ENCODE results near the gene PCBP2. TPM values are rescaled to one million over a fixed set of nuclear protein-coding genes. Genes with fewer than 3 reads are reported as not detected.

Gene PCBP2
- total and polyA plus RNA-seq, 2 experiments from 2014 or later: 100 to 143 TPM

- no peak for DNase-seq
- Histone ChIP-seq H3K27ac (peak overlapping the region; percentile 92; the same call in 1 of the 2 replicates), H3K27me3 (replicated peaks; ENCODE audit: insufficient read depth) (no peaks in the 10 kb centered on the region), H3K36me3 (ENCODE audit: low read depth) (peaks cover 53% of the 10 kb centered on the region), H3K9me2 (ENCODE audit: insufficient read depth) (no peaks in the 10 kb centered on the region), H3K4me3 (peak overlapping the region; percentile 99), H3K4me1 (ENCODE audit: insufficient read depth) (peaks cover 14% of the 10 kb centered on the region), H3K9me3 (ENCODE audit: low read depth) (no peaks in the 10 kb centered on the region), H3K4me2 (ENCODE audit: unreplicated experiment) (peak overlapping the region; percentile 88), H3F3A (ENCODE audit: insufficient read depth) (peaks cover 60% of the 10 kb centered on the region), H2AFZ (no peak overlapping the region), H4K20me1 (ENCODE audit: insufficient read depth) (peaks cover 30% of the 10 kb centered on the region), H3K9ac (peak overlapping the region; percentile 99), H3K79me2 (ENCODE audit: insufficient read depth) (peaks cover 69% of the 10 kb centered on the region)
- WGBS, 2 experiments (ENCODE audit: low coverage in 1 of 2, low lambda C conversion rate in 2 of 2, missing lambda C conversion rate in 2 of 2): 33 to 38% methylated on average over 6 of the region's 6 CpGs
- TF ChIP-seq EZH2 (IDR thresholded peaks at IDR 0.05; ENCODE audit: insufficient read depth, poor library complexity, severe bottlenecking) (no peak), EZH2phosphoT487 (IDR thresholded peaks at IDR 0.05; ENCODE audit: insufficient read depth, low read depth) (no peak)
- in situ Hi-C loops (cut with MboI): no loop called here
These were observed 2.2 kb downstream of the PCBP2 start for GRCh38 chr12:53453953-53454640.

- peaks cover 60% of the 10 kb centered on the region for H3K36me3 ChIP-seq (ENCODE audit: low read depth)
- no peak overlapping the region for H3K27ac ChIP-seq
- WGBS, 2 experiments (ENCODE audit: low coverage in 1 of 2, low lambda C conversion rate in 2 of 2, missing lambda C conversion rate in 2 of 2): 76 to 79% methylated on average over 3 of the region's 3 CpGs
- no peak for DNase-seq
- H4K20me1 ChIP-seq (ENCODE audit: insufficient read depth): peaks cover 30% of the 10 kb centered on the region
- no peaks in the 10 kb centered on the region for H3K9me2 ChIP-seq (ENCODE audit: insufficient read depth)
- peak overlapping the region; percentile 88 for H3K4me2 ChIP-seq (ENCODE audit: unreplicated experiment)
- peaks cover 14% of the 10 kb centered on the region for H3K4me1 ChIP-seq (ENCODE audit: insufficient read depth)
- H3F3A ChIP-seq (ENCODE audit: insufficient read depth): peaks cover 66% of the 10 kb centered on the region
- H3K79me2 ChIP-seq (ENCODE audit: insufficient read depth): peaks cover 75% of the 10 kb centered on the region
- peak overlapping the region; percentile 99 for H3K4me3 ChIP-seq
- H3K9ac ChIP-seq: peak overlapping the region; percentile 99
- no peaks in the 10 kb centered on the region for H3K9me3 ChIP-seq (ENCODE audit: low read depth)
- in situ Hi-C loops (cut with MboI): no loop called here
- no peak overlapping the region for H2AFZ ChIP-seq
- TF ChIP-seq EZH2 (IDR thresholded peaks at IDR 0.05; ENCODE audit: insufficient read depth, poor library complexity, severe bottlenecking) (no peak), EZH2phosphoT487 (IDR thresholded peaks at IDR 0.05; ENCODE audit: insufficient read depth, low read depth) (no peak)
- no peaks in the 10 kb centered on the region for H3K27me3 ChIP-seq (replicated peaks; ENCODE audit: insufficient read depth)
These were observed 2.8 kb downstream of the PCBP2 start for GRCh38 chr12:53454707-53455106.

GRCh38 chr12:53456654-53457366, 4.9 kb downstream of the PCBP2 start:
- no peak for DNase-seq
- Histone ChIP-seq H3K36me3 (ENCODE audit: low read depth) (peaks cover 81% of the 10 kb centered on the region), H3K4me2 (ENCODE audit: unreplicated experiment) (no peak overlapping the region), H3K27ac (no peak overlapping the region), H3K9me3 (ENCODE audit: low read depth) (no peaks in the 10 kb centered on the region), H3K4me1 (ENCODE audit: insufficient read depth) (peaks cover 14% of the 10 kb centered on the region), H3K4me3 (no peak overlapping the region), H3K9ac (no peak overlapping the region), H4K20me1 (ENCODE audit: insufficient read depth) (peaks cover 38% of the 10 kb centered on the region), H3K79me2 (ENCODE audit: insufficient read depth) (peaks cover 96% of the 10 kb centered on the region), H3K27me3 (replicated peaks; ENCODE audit: insufficient read depth) (no peaks in the 10 kb centered on the region), H3K9me2 (ENCODE audit: insufficient read depth) (no peaks in the 10 kb centered on the region), H2AFZ (no peak overlapping the region), H3F3A (ENCODE audit: insufficient read depth) (peaks cover 73% of the 10 kb centered on the region)
- TF ChIP-seq EZH2phosphoT487 (IDR thresholded peaks at IDR 0.05; ENCODE audit: insufficient read depth, low read depth) (no peak), EZH2 (IDR thresholded peaks at IDR 0.05; ENCODE audit: insufficient read depth, poor library complexity, severe bottlenecking) (no peak)
- in situ Hi-C loops (cut with MboI): no loop called here
- WGBS, 2 experiments (ENCODE audit: low coverage in 1 of 2, low lambda C conversion rate in 2 of 2, missing lambda C conversion rate in 2 of 2): 73 to 76% methylated on average over 6 of the region's 6 CpGs

DNA sequence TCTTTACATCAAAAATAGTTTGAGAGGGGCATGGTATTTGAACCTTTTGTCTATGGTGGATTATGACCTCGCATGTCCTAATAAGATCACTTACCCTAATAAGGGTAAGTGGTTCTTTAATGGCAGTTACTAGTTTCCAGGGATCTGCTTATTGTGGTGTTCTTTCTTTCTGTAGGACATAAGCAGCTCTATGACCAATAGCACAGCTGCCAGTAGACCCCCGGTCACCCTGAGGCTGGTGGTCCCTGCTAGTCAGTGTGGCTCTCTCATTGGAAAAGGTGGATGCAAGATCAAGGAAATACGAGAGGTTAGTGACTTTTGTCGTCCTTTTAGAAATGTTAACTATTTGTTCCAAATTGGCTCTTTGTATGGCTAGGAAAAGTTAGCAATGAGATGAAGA, 7.2 kb downstream of the PCBP2 start:
- H3K9me3 ChIP-seq (ENCODE audit: low read depth): no peaks in the 10 kb centered on the region
- H2AFZ ChIP-seq: no peak overlapping the region
- DNase-seq: no peak
- H3K4me3 ChIP-seq: no peak overlapping the region
- H3K4me1 ChIP-seq (ENCODE audit: insufficient read depth): peaks cover 6% of the 10 kb centered on the region
- H3K9me2 ChIP-seq (ENCODE audit: insufficient read depth): no peaks in the 10 kb centered on the region
- in situ Hi-C loops (cut with MboI): no loop called here
- H3K36me3 ChIP-seq (ENCODE audit: low read depth): peaks cover 98% of the 10 kb centered on the region
- H3K79me2 ChIP-seq (ENCODE audit: insufficient read depth): peaks cover 100% of the 10 kb centered on the region
- no peak overlapping the region for H3K9ac ChIP-seq
- no peak overlapping the region for H3K27ac ChIP-seq
- H3K4me2 ChIP-seq (ENCODE audit: unreplicated experiment): no peak overlapping the region
- peaks cover 82% of the 10 kb centered on the region for H3F3A ChIP-seq (ENCODE audit: insufficient read depth)
- WGBS, 2 experiments (ENCODE audit: low coverage in 1 of 2, low lambda C conversion rate in 2 of 2, missing lambda C conversion rate in 2 of 2): 54 to 57% methylated on average over 4 of the region's 4 CpGs
- no peaks in the 10 kb centered on the region for H3K27me3 ChIP-seq (replicated peaks; ENCODE audit: insufficient read depth)
- H4K20me1 ChIP-seq (ENCODE audit: insufficient read depth): peaks cover 23% of the 10 kb centered on the region; the same call in 1 of the 2 replicates
- TF ChIP-seq EZH2phosphoT487 (IDR thresholded peaks at IDR 0.05; ENCODE audit: insufficient read depth, low read depth): no peak
- TF ChIP-seq EZH2 (IDR thresholded peaks at IDR 0.05; ENCODE audit: insufficient read depth, poor library complexity, severe bottlenecking): no peak

Data from GM23248 (cell line).